ENCODE data around the gene MEIS1.

- no peak for TF ChIP-seq CTCF (IDR thresholded peaks at IDR 0.05; ENCODE audit: low read depth, low read length, poor library complexity, severe bottlenecking)
- no peak for TF ChIP-seq EZH2phosphoT487 (IDR thresholded peaks at IDR 0.05; ENCODE audit: borderline replicate concordance, low read length)
Observed at GRCh38 chr2:66604326-66604725, 169.4 kb downstream of the MEIS1 start.
